ENCODE measurements around the gene INF2.
A peak's percentile ranks its signal among the peaks of the same experiment; 100 is the strongest.

The INF2 gene

DNA sequence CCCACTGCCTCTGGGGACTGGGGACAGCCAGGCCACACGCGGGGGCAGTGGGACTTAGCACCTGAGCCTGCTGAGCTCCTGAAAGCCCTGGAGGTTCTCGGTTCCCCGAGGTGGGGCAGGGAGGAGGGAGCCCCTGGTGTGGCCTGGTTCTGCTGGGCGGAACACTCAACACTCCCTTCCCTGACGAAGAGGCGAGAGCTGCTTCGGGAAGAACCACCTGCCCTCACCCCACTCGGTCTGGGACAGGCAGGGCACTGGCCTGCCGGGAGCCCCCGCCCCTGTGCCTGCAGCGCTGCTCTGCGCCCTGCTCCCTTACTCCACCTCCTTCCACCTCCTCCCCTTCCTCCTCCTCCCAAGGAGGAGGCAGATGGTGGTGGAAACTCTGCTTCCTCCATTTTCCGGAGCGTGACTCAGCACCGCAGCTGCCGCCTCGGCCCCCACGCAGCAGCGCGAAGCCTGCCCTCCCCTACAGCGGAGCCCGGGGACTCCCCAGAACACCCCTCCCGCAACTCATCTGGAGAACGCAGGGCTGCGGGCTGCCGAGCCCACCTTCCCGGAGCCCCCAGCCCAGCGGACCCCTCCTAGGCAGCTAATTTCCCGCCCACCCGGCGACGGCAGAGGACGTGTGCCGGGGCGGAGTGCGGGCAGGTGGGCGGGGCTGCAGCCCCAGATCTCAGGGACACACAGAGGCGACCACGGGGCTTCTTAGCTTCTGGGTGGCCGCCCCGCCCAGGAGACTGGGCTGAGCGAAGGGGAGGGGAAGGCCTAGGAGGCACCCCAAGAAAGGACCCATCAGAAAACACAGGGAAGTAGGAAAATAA is 11.7 kb upstream of the INF2 start:
- peak; percentile 90 for DNase-seq

- DNase-seq = peak; percentile 88
Measured at GRCh38 chr14:104678346-104678745, 11.1 kb upstream of the INF2 start.

- DNase-seq = no peak
Measured at GRCh38 chr14:104678901-104679705, 10.3 kb upstream of the INF2 start.

DNA sequence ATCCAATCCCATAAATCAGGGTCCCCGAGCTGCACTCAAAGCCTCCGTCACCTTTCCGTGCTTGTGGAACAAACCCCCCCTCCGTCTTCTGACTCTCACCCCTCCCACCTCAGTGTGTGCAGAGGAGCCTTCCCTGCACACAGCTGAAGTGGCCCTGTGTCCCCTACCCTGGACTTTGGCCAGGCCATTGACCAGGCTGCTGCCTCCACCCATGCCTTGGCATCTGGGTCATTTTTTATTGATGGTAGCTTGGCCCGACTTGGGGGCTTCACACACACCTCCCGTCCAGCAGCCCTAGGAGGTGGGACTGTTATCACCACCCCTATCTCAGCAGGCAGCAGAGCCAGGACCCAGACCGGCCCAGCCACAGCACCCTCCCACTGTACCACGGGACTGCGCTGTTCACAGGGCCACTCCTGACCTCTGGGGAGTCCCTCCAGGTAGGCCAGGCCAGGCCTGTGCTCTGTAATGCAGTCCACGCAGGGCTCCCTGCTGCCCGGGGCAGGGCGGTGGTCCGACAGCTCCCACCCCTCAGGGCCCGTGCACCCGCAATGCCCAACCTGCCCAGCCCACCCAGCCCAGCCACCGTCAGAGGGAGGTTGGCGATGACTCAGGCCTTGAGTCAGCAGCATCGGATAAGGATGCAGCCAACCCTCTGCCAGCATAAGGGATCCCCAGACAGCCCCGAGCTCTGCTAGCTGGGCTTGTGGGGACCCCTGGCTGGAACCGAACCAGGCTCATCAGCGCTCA is 9.2 kb upstream of the INF2 start:
- DNase-seq = no peak

GRCh38 chr14:104680806-104681688 is 8.4 kb upstream of the INF2 start:
- DNase-seq = peak; percentile 84

DNA sequence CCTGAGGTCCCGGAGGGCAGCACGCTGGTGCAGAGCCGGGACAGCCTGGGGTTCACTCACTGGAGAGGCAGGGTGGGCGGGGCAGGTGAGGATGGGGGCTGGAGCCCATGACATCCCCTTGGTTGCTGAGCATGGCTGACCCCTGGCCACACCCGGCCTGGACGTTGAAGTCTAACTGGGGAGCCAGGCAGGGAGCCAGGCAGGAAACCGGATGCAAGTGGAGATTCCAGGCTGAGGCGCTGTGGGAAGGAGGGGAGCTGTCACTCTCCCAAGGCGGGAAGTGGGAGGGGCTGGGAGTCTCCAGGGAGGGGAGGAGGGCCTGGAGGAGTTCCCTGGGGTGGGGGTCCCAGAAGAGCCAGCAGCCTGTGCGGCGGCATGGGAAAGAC is 7.7 kb upstream of the INF2 start:
- DNase-seq = no peak

- no peak for DNase-seq
Measured at GRCh38 chr14:104682107-104682593, 7.3 kb upstream of the INF2 start.

GRCh38 chr14:104683653-104684448 is 5.6 kb upstream of the INF2 start:
- no peak for DNase-seq

GRCh38 chr14:104684449-104684821 is 5.0 kb upstream of the INF2 start:
- DNase-seq = no peak

DNA sequence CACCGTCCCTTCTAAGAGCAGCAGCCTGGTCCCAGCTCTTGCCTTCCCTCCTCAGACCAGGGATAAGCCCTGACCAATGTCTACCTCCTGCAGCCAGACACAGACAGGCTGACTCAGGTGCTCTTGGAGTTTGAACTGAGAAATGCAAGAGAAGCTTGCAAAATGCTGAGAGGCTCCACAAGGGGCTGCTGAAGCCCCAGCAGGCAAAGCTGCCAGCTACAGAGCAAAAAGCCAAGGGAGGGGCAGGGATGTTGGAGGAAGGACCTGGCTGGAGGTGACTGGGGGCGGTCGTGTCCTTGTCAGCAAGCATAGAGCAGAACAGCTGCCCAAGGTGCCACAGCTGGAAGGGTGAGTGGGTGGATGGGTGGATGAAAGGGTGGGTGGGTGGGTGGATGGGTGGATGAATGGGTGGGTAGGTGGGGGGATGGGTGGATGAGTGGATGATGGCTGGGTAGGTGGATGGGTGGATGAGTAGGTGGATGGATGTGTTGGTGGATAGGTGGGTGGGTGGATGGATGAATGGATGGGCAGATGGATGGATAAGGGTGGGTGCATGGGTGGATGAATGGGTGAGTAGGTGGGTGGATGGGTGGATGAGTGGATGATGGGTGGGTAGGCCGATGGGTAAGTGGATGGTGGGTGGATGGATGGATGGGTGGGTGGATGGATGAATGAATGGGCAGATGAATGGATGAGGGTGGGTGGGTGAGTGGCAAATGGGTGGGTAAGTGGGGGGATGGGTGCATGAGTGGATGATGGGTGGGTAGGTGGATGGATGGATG is 4.0 kb upstream of the INF2 start:
- DNase-seq = no peak

DNA sequence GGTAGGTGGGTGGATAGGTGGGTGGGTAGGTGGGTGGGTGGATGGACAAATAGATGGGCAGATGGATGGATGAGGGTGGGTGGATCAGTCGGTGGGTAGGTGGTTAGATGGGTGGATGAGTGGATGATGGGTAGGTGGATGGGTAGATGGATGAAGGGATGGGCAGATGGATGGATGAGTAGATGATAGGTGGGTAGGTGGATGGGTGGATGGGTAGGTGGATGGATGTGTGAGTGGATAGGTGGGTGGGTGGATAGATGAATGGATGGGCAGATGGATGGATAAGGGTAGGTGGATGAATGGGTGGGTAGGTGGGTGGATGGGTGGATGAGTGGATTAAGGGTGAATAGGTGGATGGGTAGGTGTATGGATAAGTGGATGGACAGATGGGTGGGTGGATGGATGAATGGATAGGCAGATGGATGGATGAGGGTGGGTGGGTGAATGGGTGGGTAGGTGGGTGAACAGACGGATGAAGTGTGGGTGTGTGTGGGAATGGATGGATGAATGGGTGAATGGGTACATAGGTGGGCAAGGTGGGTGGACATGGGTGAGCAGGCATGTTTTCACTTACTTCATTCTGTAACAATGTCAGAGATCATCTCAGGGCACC is 3.3 kb upstream of the INF2 start:
- no peak for DNase-seq

DNA sequence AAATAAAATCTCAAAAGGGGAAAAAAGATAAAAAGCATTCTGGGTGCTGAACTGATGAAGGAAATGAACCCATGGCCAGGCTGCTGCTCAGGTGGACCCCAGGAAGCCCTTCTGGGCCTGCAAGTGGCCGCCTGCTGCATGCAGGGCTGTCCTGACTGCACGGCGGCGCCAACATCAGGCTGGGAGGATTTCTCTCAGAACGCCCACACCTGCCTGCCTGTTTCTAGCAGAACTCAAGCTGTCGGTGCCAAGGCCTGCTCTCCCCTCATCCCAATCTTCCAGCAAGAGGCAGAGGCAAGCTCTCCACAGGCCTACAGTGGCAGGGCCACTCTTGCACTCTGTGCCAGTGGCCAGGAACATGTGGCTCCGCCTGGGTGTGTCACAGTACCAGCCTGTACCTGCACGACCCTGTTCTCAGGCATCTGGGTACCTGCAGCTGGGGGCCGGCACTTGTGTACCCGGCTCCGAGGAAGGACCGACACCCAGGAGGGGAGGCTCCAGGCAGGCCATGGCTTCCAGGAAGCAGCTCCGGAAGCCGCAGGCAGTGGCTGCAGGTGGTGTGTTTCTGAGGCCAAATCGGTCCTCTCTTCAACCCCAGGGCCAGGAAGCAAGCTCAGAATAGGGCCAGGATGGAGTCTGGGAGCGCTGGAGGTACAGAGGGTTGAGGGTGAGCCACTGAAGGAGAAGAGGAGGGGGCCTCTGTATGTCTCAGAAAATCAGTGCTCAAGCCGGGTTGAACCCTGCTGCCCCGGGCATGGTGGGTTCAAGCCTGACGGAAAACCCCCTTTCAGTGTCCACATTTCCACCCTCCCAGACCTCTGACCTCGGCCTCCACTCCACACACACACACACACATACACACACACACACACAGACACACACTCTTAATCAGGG is 2.5 kb upstream of the INF2 start:
- DNase-seq = no peak

GRCh38 chr14:104687601-104688504 is 1.6 kb upstream of the INF2 start:
- no peak for DNase-seq

- no peak for DNase-seq
Measured at GRCh38 chr14:104688505-104689108, 811 bp upstream of the INF2 start.

DNA sequence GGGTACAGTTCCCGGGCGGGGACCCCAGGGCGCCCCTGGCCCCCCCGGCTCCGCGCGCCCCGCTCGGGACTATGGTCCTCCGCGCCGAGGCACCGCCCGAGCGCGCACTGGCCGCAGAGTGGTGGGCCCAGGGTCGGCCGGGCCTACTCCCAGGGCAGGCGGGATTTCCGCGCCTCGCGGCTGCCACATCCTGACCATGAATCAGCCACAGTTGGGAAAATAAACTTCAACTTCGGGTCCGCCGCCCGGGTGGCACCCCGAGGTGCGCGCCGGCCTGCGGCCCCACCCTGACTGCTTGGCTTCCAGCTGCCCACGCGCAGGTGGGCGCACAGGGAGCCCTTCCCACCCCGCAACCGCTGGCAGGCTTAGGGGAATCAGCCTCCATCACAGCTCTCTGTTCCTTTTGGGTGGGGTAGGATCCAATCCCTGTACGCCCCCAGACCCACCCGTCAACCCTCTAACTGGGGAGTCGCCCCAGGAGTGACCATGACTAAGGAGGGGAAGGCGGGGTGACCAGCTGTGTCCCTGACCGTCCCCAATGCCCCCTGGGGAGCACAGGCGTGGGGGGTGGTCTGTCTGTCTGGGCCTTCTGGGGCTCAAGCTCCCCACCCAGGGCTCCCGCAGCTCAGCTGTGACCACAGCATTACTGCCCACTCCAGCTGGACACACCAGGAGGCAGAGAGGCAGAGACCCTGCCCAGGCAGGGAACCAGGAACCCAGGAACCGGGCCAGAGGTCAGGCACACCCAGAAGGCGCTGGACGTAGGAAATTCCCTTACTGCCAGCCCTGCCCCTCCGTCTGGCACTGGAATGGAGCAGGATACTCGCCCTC is 678 bp downstream of the INF2 start:
- DNase-seq = no peak

DNA sequence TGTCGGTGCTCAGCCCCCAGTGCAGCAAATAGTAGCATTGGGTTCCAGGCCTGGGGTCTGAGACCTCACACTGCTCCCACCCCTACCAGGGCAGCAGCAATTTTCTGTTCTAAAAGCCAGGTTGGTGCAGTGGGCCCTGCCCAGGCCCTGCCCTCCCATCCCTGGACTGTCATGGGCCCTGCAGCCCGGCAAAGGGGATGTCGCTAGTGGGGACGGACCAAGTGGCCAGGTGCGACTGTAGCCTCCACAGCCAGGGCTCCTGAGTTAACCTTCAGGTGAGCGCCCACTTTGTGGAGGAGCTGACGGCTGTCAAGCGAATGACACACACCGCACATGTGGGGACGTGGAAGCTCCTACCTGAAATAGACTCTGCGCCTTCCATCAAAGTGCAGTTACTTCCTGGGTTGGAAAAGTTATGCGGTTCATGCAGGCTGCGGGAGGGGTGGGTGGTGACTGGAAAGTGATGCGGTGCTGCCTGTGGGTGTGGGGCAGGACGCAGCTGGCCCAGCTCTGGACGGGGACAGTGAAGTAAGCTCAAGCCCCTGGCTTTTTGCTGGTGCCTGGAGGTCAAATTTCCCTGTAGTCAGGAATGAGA is 1.5 kb downstream of the INF2 start:
- no peak for DNase-seq
